ENCODE results near the gene HAPSTR1. TPM values are rescaled to one million over a fixed set of nuclear protein-coding genes. Genes with fewer than 3 reads are reported as not detected.
"Not testable (repeated sequence)": the region's sequence is repeated elsewhere in the genome, so short reads cannot be mapped to it uniquely, and the experiment has no call there.

The HAPSTR1 gene
- total and polyA plus RNA-seq, 11 donors: 13.3 to 78.4 (median 55.9) TPM

GRCh38 chr16:9077091-9077809, 14.2 kb upstream of the HAPSTR1 start:
- H3K36me3 ChIP-seq: no peaks in the 10 kb centered on the region
- peaks cover 0 to 43% (median 0%) of the 10 kb centered on the region in 12 donors for H3K4me1 ChIP-seq
- peaks cover 0 to 11% (median 0%) of the 10 kb centered on the region in 12 donors for H3K9me3 ChIP-seq
- TF ChIP-seq CTCF (IDR thresholded peaks at IDR 0.05) (no peak), POLR2A (IDR thresholded peaks at IDR 0.05) (no peak)
- no peaks in the 10 kb centered on the region for H3K27me3 ChIP-seq
- ATAC-seq (peak in 1 of 4 donors; percentile 37), DNase-seq (no peak)
- H3K27ac ChIP-seq: peak overlapping the region in 1 of 12 donors; percentile 88
- no peak overlapping the region for H3K4me3 ChIP-seq
- 83 to 89% (median 85%) methylated on average over 10 to 11 of the region's 11 CpGs for WGBS, 4 donors
- intact Hi-C loops (cut with DNase I): no loop called here

GRCh38 chr16:9078467-9079429, 12.7 kb upstream of the HAPSTR1 start:
- H3K4me1 ChIP-seq: peaks cover 0 to 34% (median 0%) of the 10 kb centered on the region in 12 donors
- intact Hi-C loops (cut with DNase I); H3K4me3 ChIP-seq; H3K27me3 ChIP-seq; H3K36me3 ChIP-seq: not testable (repeated sequence)
- ATAC-seq (peak; percentile 72 to 94 (median 90)), DNase-seq (peak in 3 of 5 donors; percentile 33 to 44 (median 33))
- TF ChIP-seq POLR2A (IDR thresholded peaks at IDR 0.05): peak in 1 of 2 donors; percentile 18
- peak overlapping the region in 9 of 12 donors; percentile 2 to 88 (median 58) for H3K27ac ChIP-seq
- peaks cover 0 to 11% (median 0%) of the 10 kb centered on the region in 12 donors for H3K9me3 ChIP-seq
- WGBS, 4 donors: 54 to 61% (median 56%) methylated on average over 8 of the region's 8 CpGs

- Histone ChIP-seq H3K4me1 (peaks cover 0 to 34% (median 0%) of the 10 kb centered on the region in 12 donors), H3K27me3 (no peaks in the 10 kb centered on the region), H3K27ac (peak overlapping the region in 2 of 12 donors; percentile 13 to 88), H3K9me3 (peaks cover 0 to 11% (median 0%) of the 10 kb centered on the region in 12 donors), H3K4me3 (no peak overlapping the region), H3K36me3 (no peaks in the 10 kb centered on the region)
- TF ChIP-seq POLR2A (IDR thresholded peaks at IDR 0.05) (no peak), CTCF (IDR thresholded peaks at IDR 0.05) (no peak)
- ATAC-seq (no peak), DNase-seq (no peak)
- 85 to 98% (median 95%) methylated on average over 4 of the region's 4 CpGs for WGBS, 4 donors
- intact Hi-C loops (cut with DNase I): no loop called here
Observed at GRCh38 chr16:9079430-9079812, 12.0 kb upstream of the HAPSTR1 start.

- ATAC-seq (no peak), DNase-seq (no peak)
- intact Hi-C loops (cut with DNase I): no loop called here
- Histone ChIP-seq H3K4me3 (no peak overlapping the region), H3K27me3 (no peaks in the 10 kb centered on the region), H3K27ac (peak overlapping the region in 3 of 12 donors; percentile 3 to 76 (median 46)), H3K36me3 (no peaks in the 10 kb centered on the region), H3K4me1 (peaks cover 0 to 34% (median 0%) of the 10 kb centered on the region in 12 donors), H3K9me3 (peaks cover 0 to 15% (median 0%) of the 10 kb centered on the region in 12 donors)
- TF ChIP-seq CTCF (IDR thresholded peaks at IDR 0.05) (no peak), POLR2A (IDR thresholded peaks at IDR 0.05) (no peak)
- WGBS, 4 donors: 48 to 64% (median 62%) methylated on average over 1 of the region's 1 CpG
Observed at GRCh38 chr16:9081158-9081557, 10.3 kb upstream of the HAPSTR1 start.

Measured in heart left ventricle (tissue), 16 donors.